ENCODE measurements around the gene CNTN3. TPM values are rescaled to one million over a fixed set of nuclear protein-coding genes. Genes with fewer than 3 reads are reported as not detected.

CNTN3 gene
- polyA plus RNA-seq, 1 donor (not counting 4 experiments of a cell fraction or from before 2014, with no cell fraction given) = 0.01 TPM

- FAIRE-seq = no peak
- Histone ChIP-seq H3K79me2 (ENCODE audit: control insufficient read depth, insufficient read depth, low read length) (no peaks in the 10 kb centered on the region), H3K9me1 (ENCODE audit: control insufficient read depth, extremely low read depth, insufficient read depth, low read length) (no peaks in the 10 kb centered on the region), H3K4me3 (ENCODE audit: control insufficient read depth in 2 of 3, extremely low read depth in 1 of 3, insufficient read depth in 2 of 3, low read depth in 1 of 3, low read length in 3 of 3) (no peak overlapping the region), H3K4me1 (ENCODE audit: control insufficient read depth, extremely low read depth, insufficient read depth, low read length) (no peaks in the 10 kb centered on the region), H3K9me3 (ENCODE audit: control insufficient read depth, low read depth, low read length) (no peaks in the 10 kb centered on the region), H3K36me3 (ENCODE audit: control insufficient read depth in 2 of 2, extremely low read depth in 1 of 2, insufficient read depth in 2 of 2, low read length in 2 of 2) (no peaks in the 10 kb centered on the region), H4K20me1 (ENCODE audit: control insufficient read depth, extremely low read depth, insufficient read depth, low read length) (no peaks in the 10 kb centered on the region), H3K27me3 (ENCODE audit: control insufficient read depth, extremely low read depth, insufficient read depth, low read length) (no peaks in the 10 kb centered on the region), H2AFZ (ENCODE audit: control insufficient read depth, low read length) (no peak overlapping the region), H3K4me2 (ENCODE audit: control insufficient read depth, extremely low read depth, insufficient read depth, low read depth, low read length) (no peak overlapping the region), H3K9ac (ENCODE audit: control insufficient read depth, extremely low read depth, insufficient read depth, low read length) (no peak overlapping the region), H3K27ac (ENCODE audit: control insufficient read depth, insufficient read depth, low read length) (no peak overlapping the region)
- DNase-seq (ENCODE audit: low read depth, low spot score) = no peak
- dilution Hi-C loops (cut with MboI; ENCODE audit: extremely low pct_ligation_motif_present, low sequenced_read_pairs) = no loop called here
- no peak for TF ChIP-seq CTCF (optimal IDR thresholded peaks at IDR 0.05 in 1 of 3, IDR thresholded peaks at IDR 0.05 in 1 of 3, conservative IDR thresholded peaks at IDR 0.05 in 1 of 3; ENCODE audit: extremely low read depth in 1 of 3, insufficient read depth in 2 of 3, low read length in 3 of 3)
- TF ChIP-seq EZH2 (IDR thresholded peaks at IDR 0.05; ENCODE audit: low read length) = no peak
Observed at GRCh38 chr3:74582982-74583381, 31.5 kb downstream of the CNTN3 start.

GRCh38 chr3:74575857-74576256 is 38.6 kb downstream of the CNTN3 start:
- Histone ChIP-seq H3K4me3 (ENCODE audit: control insufficient read depth in 2 of 3, extremely low read depth in 1 of 3, insufficient read depth in 2 of 3, low read depth in 1 of 3, low read length in 3 of 3) (no peak overlapping the region), H3K27ac (ENCODE audit: control insufficient read depth, insufficient read depth, low read length) (no peak overlapping the region), H3K4me2 (ENCODE audit: control insufficient read depth, extremely low read depth, insufficient read depth, low read depth, low read length) (no peak overlapping the region), H3K27me3 (ENCODE audit: control insufficient read depth, extremely low read depth, insufficient read depth, low read length) (no peaks in the 10 kb centered on the region), H3K79me2 (ENCODE audit: control insufficient read depth, insufficient read depth, low read length) (no peaks in the 10 kb centered on the region), H3K4me1 (ENCODE audit: control insufficient read depth, extremely low read depth, insufficient read depth, low read length) (no peaks in the 10 kb centered on the region), H2AFZ (ENCODE audit: control insufficient read depth, low read length) (no peak overlapping the region), H3K36me3 (ENCODE audit: control insufficient read depth in 2 of 2, extremely low read depth in 1 of 2, insufficient read depth in 2 of 2, low read length in 2 of 2) (no peaks in the 10 kb centered on the region), H3K9me3 (ENCODE audit: control insufficient read depth, low read depth, low read length) (no peaks in the 10 kb centered on the region), H3K9ac (ENCODE audit: control insufficient read depth, extremely low read depth, insufficient read depth, low read length) (no peak overlapping the region), H3K9me1 (ENCODE audit: control insufficient read depth, extremely low read depth, insufficient read depth, low read length) (no peaks in the 10 kb centered on the region), H4K20me1 (ENCODE audit: control insufficient read depth, extremely low read depth, insufficient read depth, low read length) (no peaks in the 10 kb centered on the region)
- dilution Hi-C loops (cut with MboI; ENCODE audit: extremely low pct_ligation_motif_present, low sequenced_read_pairs) = no loop called here
- DNase-seq (ENCODE audit: low read depth, low spot score) (no peak), FAIRE-seq (no peak)
- TF ChIP-seq EZH2 (IDR thresholded peaks at IDR 0.05; ENCODE audit: low read length) = no peak

GRCh38 chr3:74571118-74571517 is 43.3 kb downstream of the CNTN3 start:
- FAIRE-seq = no peak
- Histone ChIP-seq H2AFZ (ENCODE audit: control insufficient read depth, low read length) (no peak overlapping the region), H4K20me1 (ENCODE audit: control insufficient read depth, extremely low read depth, insufficient read depth, low read length) (no peaks in the 10 kb centered on the region), H3K27ac (ENCODE audit: control insufficient read depth, insufficient read depth, low read length) (no peak overlapping the region), H3K9ac (ENCODE audit: control insufficient read depth, extremely low read depth, insufficient read depth, low read length) (no peak overlapping the region), H3K9me1 (ENCODE audit: control insufficient read depth, extremely low read depth, insufficient read depth, low read length) (no peaks in the 10 kb centered on the region), H3K4me2 (ENCODE audit: control insufficient read depth, extremely low read depth, insufficient read depth, low read depth, low read length) (no peak overlapping the region), H3K79me2 (ENCODE audit: control insufficient read depth, insufficient read depth, low read length) (no peaks in the 10 kb centered on the region), H3K9me3 (ENCODE audit: control insufficient read depth, low read depth, low read length) (no peaks in the 10 kb centered on the region), H3K4me3 (ENCODE audit: control insufficient read depth in 2 of 3, extremely low read depth in 1 of 3, insufficient read depth in 2 of 3, low read depth in 1 of 3, low read length in 3 of 3) (no peak overlapping the region), H3K27me3 (ENCODE audit: control insufficient read depth, extremely low read depth, insufficient read depth, low read length) (no peaks in the 10 kb centered on the region), H3K4me1 (ENCODE audit: control insufficient read depth, extremely low read depth, insufficient read depth, low read length) (no peaks in the 10 kb centered on the region), H3K36me3 (ENCODE audit: control insufficient read depth in 2 of 2, extremely low read depth in 1 of 2, insufficient read depth in 2 of 2, low read length in 2 of 2) (no peaks in the 10 kb centered on the region)
- dilution Hi-C loops (cut with MboI; ENCODE audit: extremely low pct_ligation_motif_present, low sequenced_read_pairs) = no loop called here
- DNase-seq (ENCODE audit: low read depth, low spot score) = no peak
- TF ChIP-seq CTCF (optimal IDR thresholded peaks at IDR 0.05 in 1 of 3, IDR thresholded peaks at IDR 0.05 in 1 of 3, conservative IDR thresholded peaks at IDR 0.05 in 1 of 3; ENCODE audit: extremely low read depth in 1 of 3, insufficient read depth in 2 of 3, low read length in 3 of 3) = no peak
- no peak for TF ChIP-seq EZH2 (IDR thresholded peaks at IDR 0.05; ENCODE audit: low read length)

Data from keratinocyte (primary cell).